ENCODE measurements around the gene MISFA.

- TF ChIP-seq POLR2AphosphoS5 (IDR thresholded peaks at IDR 0.05; ENCODE audit: low read depth, low read length) (peak; percentile 96), POLR2A (IDR thresholded peaks at IDR 0.05; ENCODE audit: low read depth, low read length) (peak; percentile 97), TAF1 (IDR thresholded peaks at IDR 0.05; ENCODE audit: borderline replicate concordance, low read depth, low read length) (peak; percentile 91)
These were observed 34.8 kb downstream of the MISFA start, which contains the start of gene SPTY2D1 for GRCh38 chr11:18634140-18635032.

Measured in GM12892 (cell line).